C4-2B (cell line): ENCODE results near the gene EVI5L.

ENCODE experiments used
- CTCF ChIP-seq: fragments of 450-650 bp; conservative IDR thresholded peaks from 2 replicates; pipeline ENCODE4 v1.5.1; 2017; ENCODE audit warnings: mild to moderate bottlenecking
- ZFX ChIP-seq: fragments of 450-650 bp; IDR thresholded peaks from 2 replicates; pipeline ENCODE4 v1.6.1; 2017

- TF ChIP-seq CTCF (no peak), ZFX (no peak)
Observed at GRCh38 chr19:7874076-7874896, 44.3 kb downstream of the EVI5L start, which contains the start of gene PRR36.
